Measurements from ENCODE around the gene SLC8A1.
A peak's percentile ranks its signal among the peaks of the same experiment; 100 is the strongest.

SLC8A1 gene

GRCh38 chr2:40401896-40402295, 50.0 kb downstream of the SLC8A1 start:
- DNase-seq (ENCODE audit: low spot score) = peak; percentile 34
- ChIA-PET POLR2A (ENCODE audit: low non-redundant PET) (no interaction called here), CTCF (no interaction called here)
- TF ChIP-seq, protein P1, sequence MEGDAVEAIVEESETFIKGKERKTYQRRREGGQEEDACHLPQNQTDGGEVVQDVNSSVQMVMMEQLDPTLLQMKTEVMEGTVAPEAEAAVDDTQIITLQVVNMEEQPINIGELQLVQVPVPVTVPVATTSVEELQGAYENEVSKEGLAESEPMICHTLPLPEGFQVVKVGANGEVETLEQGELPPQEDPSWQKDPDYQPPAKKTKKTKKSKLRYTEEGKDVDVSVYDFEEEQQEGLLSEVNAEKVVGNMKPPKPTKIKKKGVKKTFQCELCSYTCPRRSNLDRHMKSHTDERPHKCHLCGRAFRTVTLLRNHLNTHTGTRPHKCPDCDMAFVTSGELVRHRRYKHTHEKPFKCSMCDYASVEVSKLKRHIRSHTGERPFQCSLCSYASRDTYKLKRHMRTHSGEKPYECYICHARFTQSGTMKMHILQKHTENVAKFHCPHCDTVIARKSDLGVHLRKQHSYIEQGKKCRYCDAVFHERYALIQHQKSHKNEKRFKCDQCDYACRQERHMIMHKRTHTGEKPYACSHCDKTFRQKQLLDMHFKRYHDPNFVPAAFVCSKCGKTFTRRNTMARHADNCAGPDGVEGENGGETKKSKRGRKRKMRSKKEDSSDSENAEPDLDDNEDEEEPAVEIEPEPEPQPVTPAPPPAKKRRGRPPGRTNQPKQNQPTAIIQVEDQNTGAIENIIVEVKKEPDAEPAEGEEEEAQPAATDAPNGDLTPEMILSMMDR (conservative IDR thresholded peaks at IDR 0.05; ENCODE audit: low read depth) = no peak
- H3K27ac ChIP-seq = no peak overlapping the region

DNA sequence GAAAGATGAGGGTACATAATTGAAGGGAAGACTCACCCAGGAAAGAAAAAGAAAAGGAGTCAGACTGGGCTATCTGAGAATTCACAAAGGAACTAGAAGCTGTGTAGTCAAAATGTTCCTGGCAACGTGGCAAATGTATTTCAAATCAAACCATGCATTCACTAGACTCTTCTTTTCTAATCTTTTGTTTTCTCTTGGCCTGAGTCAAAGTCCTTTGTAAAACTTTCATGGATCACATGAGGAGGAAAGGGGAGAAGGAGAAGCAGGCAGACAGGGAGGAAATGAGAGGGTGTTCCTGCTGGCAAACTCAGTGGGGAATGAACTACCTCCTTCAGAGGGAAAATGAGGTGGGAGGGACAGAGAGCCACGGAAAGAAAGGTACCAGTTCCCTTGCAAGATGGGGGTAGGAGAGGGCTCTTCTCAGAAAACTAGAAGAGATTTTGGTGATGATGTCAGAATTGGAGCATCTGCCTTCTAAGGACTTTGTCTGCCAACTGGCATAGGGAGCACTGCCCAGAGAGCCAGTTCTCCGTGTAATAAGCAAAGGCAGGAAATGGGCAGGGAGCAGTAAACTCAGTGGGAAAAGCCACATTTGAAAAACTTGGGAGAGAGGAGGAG, 51.4 kb downstream of the SLC8A1 start:
- no peak overlapping the region for H3K27ac ChIP-seq
- CTCF ChIA-PET = no interaction called here
- TF ChIP-seq, protein P1 (conservative IDR thresholded peaks at IDR 0.05; ENCODE audit: low read depth) = no peak

DNA sequence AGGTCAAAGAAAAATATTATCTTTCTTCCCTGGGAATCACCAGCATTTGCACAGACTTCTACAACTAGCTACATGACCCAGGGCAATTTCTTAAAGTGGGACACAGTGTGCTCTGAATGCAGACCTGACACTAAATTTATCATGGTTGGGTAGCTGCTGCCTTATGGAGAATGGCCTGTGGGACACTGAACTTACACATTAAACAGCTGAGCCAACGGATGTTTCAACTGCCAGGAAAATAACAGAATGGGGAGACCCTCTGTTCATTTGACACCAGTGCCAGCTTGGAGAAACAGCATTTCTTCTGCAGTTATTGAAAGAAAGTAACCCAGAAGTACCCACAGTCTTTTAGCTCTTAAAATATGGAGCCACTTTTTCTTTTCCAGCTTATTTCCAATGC, 54.1 kb downstream of the SLC8A1 start:
- no peak for DNase-seq (ENCODE audit: low spot score)

More for the DNA sequence above, 51.4 kb downstream of the SLC8A1 start:
- no peak for DNase-seq (ENCODE audit: low spot score)
- POLR2A ChIA-PET (ENCODE audit: low non-redundant PET) = no interaction called here

GRCh38 chr2:40396124-40396523, 55.8 kb downstream of the SLC8A1 start:
- DNase-seq (ENCODE audit: low spot score) = no peak
- H3K27ac ChIP-seq = no peak overlapping the region
- ChIA-PET CTCF (no interaction called here), POLR2A (ENCODE audit: low non-redundant PET) (no interaction called here)
- TF ChIP-seq, protein P1 (conservative IDR thresholded peaks at IDR 0.05; ENCODE audit: low read depth) = no peak

More for the DNA sequence above, 54.1 kb downstream of the SLC8A1 start:
- ChIA-PET CTCF (interaction anchor here (0.6 kb wide), 1 partner anchor 19 kb away, joined by 6 read pairs; no protein-coding TSS in a partner anchor), POLR2A (ENCODE audit: low non-redundant PET) (no interaction called here)
- TF ChIP-seq, protein P1 (conservative IDR thresholded peaks at IDR 0.05; ENCODE audit: low read depth) = no peak
- no peak overlapping the region for H3K27ac ChIP-seq

- ChIA-PET CTCF (no interaction called here), POLR2A (ENCODE audit: low non-redundant PET) (no interaction called here)
- TF ChIP-seq, protein P1 (conservative IDR thresholded peaks at IDR 0.05; ENCODE audit: low read depth) = no peak
- H3K27ac ChIP-seq = no peak overlapping the region
- DNase-seq (ENCODE audit: low spot score) = no peak
Observed at GRCh38 chr2:40395169-40396073, 56.5 kb downstream of the SLC8A1 start.

DNA sequence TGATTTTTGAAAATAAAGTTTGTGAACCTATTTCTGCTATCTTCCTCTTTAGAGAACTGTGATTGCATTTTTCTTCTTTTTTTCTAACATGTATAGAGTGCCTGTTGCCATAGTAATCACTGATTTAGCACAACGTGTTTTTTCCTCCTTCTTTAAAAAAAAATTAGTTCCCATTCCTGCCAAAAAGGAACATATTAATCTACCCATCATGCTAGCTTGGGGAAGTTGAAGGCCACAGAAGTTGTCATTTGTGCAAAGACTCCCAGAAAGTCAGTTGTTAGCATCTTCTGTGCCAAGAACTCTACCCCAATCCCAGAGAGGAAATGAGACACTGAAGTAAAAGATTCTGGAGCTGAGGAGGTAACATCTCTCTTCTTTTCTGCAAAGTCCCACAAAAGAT, 57.3 kb downstream of the SLC8A1 start:
- TF ChIP-seq, protein P1 (conservative IDR thresholded peaks at IDR 0.05; ENCODE audit: low read depth) = no peak
- no peak overlapping the region for H3K27ac ChIP-seq
- CTCF ChIA-PET = no interaction called here
- DNase-seq (ENCODE audit: low spot score) = no peak
- POLR2A ChIA-PET (ENCODE audit: low non-redundant PET) = no interaction called here
